Superior temporal gyrus (tissue), 1 donor: Measurements from ENCODE around the gene HOXC11.

Experiments used
- DNase-seq: peaks from one replicate; pipeline ENCODE4 v3.0.0-alpha.2; 2016; ENCODE audit errors: extremely low spot score

The HOXC11 gene

GRCh38 chr12:54021432-54022013 lies 48.6 kb downstream of the HOXC11 start:
- DNase-seq, result no peak

DNA sequence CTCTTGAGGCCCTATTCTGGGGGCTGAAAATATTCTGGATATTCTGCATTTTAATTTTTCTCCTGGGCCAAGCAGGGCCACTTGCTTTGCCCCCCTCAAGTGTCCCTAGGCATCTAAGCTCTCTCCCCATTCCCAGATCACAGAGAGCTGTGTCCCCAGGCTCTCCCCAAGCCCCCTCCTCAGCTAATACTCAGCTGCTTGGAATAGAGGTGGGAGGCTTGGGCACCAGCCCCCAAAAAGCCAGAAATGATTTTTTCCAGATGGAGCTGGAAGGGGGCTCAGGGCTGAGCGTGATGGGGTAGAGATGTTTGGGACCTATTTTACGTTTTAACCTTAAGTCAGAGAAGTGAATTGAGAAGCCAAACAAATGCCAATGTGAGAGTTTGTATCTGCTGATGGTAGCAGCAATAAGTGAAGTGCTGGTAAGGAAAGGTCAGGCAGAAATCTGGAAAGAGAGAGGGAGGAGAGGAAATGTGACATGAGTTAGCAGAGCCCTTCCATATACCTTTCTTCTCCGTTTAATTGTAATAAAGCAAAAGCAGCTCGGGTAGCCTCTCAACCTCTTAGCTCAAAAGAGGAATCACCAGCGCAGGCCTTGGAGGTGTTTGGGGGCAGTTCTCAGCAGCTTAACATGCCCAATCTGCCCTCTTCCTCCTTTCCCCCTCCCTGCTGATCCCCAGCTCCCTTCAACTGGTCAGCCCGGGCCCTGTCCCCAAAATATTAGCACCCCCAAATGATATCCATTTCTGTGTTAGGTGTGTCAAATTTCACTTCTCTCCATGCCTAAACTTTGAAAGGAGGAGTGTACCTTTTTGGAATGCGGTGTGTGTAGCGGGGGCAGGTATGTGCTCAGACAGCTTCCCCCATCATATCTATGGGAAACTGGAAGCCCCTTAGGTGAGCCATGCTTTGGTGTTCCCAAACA lies 50.3 kb downstream of the HOXC11 start:
- DNase-seq, result no peak

DNA sequence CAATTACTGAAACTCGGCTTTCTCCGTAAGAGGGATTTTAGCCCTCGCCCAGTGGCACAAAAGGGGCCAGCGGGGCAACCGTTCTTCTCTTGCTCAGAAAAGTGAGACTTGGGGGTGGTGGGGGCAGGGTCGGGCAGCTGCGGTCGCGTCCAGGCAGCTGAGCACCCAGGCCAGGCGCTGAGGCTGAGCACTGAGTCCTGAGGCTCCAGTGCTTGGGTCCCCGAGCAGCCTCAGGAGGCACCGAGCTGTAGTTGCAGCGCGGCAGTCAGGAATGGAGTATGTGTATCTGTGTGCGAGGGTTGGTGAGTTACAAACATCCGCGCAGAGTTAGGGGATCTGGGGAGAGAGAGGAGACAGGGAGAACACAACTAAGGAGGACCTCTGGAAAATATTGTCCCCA lies 51.2 kb downstream of the HOXC11 start:
- DNase-seq, result no peak

- no peak for DNase-seq
These were observed 51.8 kb downstream of the HOXC11 start for GRCh38 chr12:54024581-54025305.

DNA sequence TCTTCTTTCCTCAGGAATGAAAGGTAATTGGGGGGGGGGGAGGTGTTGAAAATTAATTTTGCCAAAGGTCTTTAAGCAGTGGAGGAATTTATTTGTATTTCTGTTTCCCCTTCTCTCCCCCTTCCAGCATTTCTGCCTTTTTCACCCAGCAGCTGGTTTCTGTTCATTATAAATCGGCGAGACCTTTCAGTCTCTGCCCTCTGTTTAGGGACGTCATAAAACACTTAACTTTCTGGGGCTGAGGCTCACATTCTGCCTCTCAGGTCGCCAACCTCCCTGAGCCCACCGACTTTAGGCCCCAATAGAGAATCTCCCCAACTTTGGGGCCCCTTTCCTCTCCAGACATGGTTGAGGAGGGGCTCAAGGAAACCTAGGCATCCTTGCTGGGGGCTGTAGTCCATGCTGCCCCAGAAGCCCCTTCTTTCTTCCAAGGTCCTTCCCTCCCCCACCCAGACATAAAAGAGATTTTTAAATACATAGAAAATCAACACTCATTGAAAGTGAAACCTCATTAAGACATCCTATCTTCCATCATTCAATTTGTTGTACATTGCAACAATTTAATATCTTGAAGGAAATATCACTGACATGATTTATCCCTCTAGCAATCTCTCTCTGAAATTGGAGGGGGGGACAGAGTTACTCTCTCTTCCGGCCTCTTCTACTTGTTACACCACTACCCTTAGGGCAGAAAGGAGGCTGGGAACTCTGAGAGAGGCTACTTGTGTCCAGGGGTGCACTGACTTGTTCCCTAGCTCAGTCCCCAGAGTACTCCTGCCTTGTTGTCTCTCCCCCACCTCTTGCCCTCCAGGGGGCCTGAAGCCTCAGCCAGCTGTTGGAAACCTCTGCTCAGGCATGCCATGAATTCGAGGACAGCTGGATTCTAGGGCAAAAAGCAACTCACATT lies 52.8 kb downstream of the HOXC11 start:
- DNase-seq, result no peak

GRCh38 chr12:54026640-54027441 lies 53.9 kb downstream of the HOXC11 start:
- no peak for DNase-seq
